A673 (cell line): Measurements from ENCODE around the gene TIPIN.
"Not testable (repeated sequence)": the region's sequence is repeated elsewhere in the genome, so short reads cannot be mapped to it uniquely, and the experiment has no call there.

Source experiments
- EZH2 ChIP-seq: fragments of 200-600 bp; sonication (generic); IDR thresholded peaks from 2 replicates; pipeline ENCODE4 v1.6.1; 2017; ENCODE audit warnings: borderline replicate concordance, low read depth, mild to moderate bottlenecking, mixed read lengths, antibody characterized with exemption, low read length; ENCODE audit not compliant: poor library complexity, severe bottlenecking
- TF ChIP-seq, protein P1 (sequence below): fragments of 300-800, 200-600 bp; sonication (generic); conservative IDR thresholded peaks from 2 replicates; pipeline ENCODE4 v1.5.1; 2017; ENCODE audit warnings: low read depth, mild to moderate bottlenecking, antibody characterized with exemption, low read length, moderate library complexity, mixed read lengths

DNA sequence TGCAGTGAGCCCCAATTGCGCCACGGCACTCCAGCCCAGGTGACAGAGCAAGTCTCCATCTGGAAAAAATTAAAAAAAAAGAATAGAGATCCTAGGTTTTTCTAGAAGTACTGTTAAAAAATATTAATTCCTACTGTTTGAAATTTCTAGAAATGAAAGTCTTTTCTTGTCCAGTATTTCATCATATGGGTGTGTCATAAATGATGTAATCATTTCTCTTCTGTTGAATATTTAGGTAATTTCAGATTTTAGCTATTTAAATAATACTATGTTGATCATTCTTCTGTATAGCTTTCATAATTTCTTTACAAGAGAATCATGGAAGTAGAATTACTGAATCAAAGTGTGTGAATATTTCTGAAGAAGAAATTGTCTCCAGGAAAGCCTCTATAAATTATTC, 24.9 kb upstream of the TIPIN start:
- TF ChIP-seq, protein P1, sequence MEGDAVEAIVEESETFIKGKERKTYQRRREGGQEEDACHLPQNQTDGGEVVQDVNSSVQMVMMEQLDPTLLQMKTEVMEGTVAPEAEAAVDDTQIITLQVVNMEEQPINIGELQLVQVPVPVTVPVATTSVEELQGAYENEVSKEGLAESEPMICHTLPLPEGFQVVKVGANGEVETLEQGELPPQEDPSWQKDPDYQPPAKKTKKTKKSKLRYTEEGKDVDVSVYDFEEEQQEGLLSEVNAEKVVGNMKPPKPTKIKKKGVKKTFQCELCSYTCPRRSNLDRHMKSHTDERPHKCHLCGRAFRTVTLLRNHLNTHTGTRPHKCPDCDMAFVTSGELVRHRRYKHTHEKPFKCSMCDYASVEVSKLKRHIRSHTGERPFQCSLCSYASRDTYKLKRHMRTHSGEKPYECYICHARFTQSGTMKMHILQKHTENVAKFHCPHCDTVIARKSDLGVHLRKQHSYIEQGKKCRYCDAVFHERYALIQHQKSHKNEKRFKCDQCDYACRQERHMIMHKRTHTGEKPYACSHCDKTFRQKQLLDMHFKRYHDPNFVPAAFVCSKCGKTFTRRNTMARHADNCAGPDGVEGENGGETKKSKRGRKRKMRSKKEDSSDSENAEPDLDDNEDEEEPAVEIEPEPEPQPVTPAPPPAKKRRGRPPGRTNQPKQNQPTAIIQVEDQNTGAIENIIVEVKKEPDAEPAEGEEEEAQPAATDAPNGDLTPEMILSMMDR = not testable (repeated sequence)
- TF ChIP-seq EZH2 = not testable (repeated sequence)
